Fibroblast of lung (primary cell): Measurements from ENCODE around the gene CENPP. TPM values are rescaled to one million over a fixed set of nuclear protein-coding genes. Genes with fewer than 3 reads are reported as not detected.

ENCODE experiments used
- DNase-seq, 2 donors: peaks; one replicate each; pipeline versions ENCODE4 v3.0.0 to v3.0.0-alpha.2; 2010; ENCODE audit warnings: low read depth in 2 of 2
- H2AFZ ChIP-seq: 2 replicates; pipeline ENCODE4 v1.5.1; 2012; ENCODE audit warnings: low read length, control low read depth, inconsistent platforms
- H3K27ac ChIP-seq: 2 replicates; pipeline ENCODE4 v1.5.1; 2011; ENCODE audit warnings: low read length, control low read depth; ENCODE audit not compliant: insufficient read depth
- H3K27me3 ChIP-seq: 2 replicates; pipeline ENCODE4 v1.5.1; 2011; ENCODE audit warnings: mild to moderate bottlenecking, low read length; ENCODE audit not compliant: control insufficient read depth, insufficient read depth
- H3K36me3 ChIP-seq: 2 replicates; pipeline ENCODE4 v1.5.1; 2011; ENCODE audit warnings: low read length; ENCODE audit not compliant: control insufficient read depth, insufficient read depth
- H3K4me1 ChIP-seq: 2 replicates; pipeline ENCODE4 v1.5.1; 2011; ENCODE audit warnings: low read length; ENCODE audit not compliant: control insufficient read depth, insufficient read depth; ENCODE audit errors: extremely low read depth
- H3K4me2 ChIP-seq: 2 replicates; pipeline ENCODE4 v1.5.1; 2011; ENCODE audit warnings: low read length, control low read depth; ENCODE audit not compliant: insufficient read depth; ENCODE audit errors: extremely low read depth
- H3K4me3 ChIP-seq, 4 experiments: fragments of 200-600 bp in 1 of 4; sonication (generic) in 1 of 4; replicated peaks in 1 of 4; 2 replicates each; pipeline ENCODE4 v1.5.1; 2011 to 2016; ENCODE audit warnings: low read length in 4 of 4, low read depth in 3 of 4, mild to moderate bottlenecking in 3 of 4, control low read depth in 2 of 4, inconsistent platforms in 1 of 4, mixed read lengths in 1 of 4; ENCODE audit not compliant: insufficient read depth in 1 of 4; ENCODE audit errors: control extremely low read depth in 1 of 4
- H3K79me2 ChIP-seq: 2 replicates; pipeline ENCODE4 v1.5.1; 2012; ENCODE audit warnings: mild to moderate bottlenecking, low read length, inconsistent platforms; ENCODE audit not compliant: control insufficient read depth, insufficient read depth
- H3K9ac ChIP-seq: 2 replicates; pipeline ENCODE4 v1.5.1; 2011; ENCODE audit warnings: mild to moderate bottlenecking, low read length, control low read depth; ENCODE audit not compliant: insufficient read depth
- H3K9me3 ChIP-seq: 2 replicates; pipeline ENCODE4 v1.5.1; 2012; ENCODE audit warnings: low read depth, low read length; ENCODE audit not compliant: control insufficient read depth, insufficient read depth
- H4K20me1 ChIP-seq: 2 replicates; pipeline ENCODE4 v1.5.1; 2011; ENCODE audit warnings: low read length; ENCODE audit not compliant: control insufficient read depth, insufficient read depth; ENCODE audit errors: extremely low read depth
- CTCF ChIP-seq, 2 donors: IDR thresholded peaks in 1 of 2; conservative IDR thresholded peaks in 1 of 2; 1 replicate in 1 of 2; 2 replicates in 1 of 2; pipeline ENCODE4 v1.5.1; 2011 to 2012; ENCODE audit warnings: low read length in 2 of 2, control low read depth in 1 of 2, inconsistent platforms in 1 of 2, low read depth in 1 of 2, mild to moderate bottlenecking in 1 of 2
- EZH2 ChIP-seq: IDR thresholded peaks from 2 replicates; pipeline ENCODE4 v1.5.1; 2012; ENCODE audit warnings: low read length, control low read depth, mild to moderate bottlenecking; ENCODE audit errors: missing control alignments
- polyA plus RNA-seq, 2 donors: library from polyadenylated mRNA; depleted of rRNA in 1 of 2; stranded (reverse) in 1 of 2; unstranded in 1 of 2; fragments of >200 nt; gene quantifications; 2 replicates each; pipeline ENCODE4 v1.2.1, GENCODE V29; 2011 to 2012; ENCODE audit warnings: missing spikeins in 1 of 2
- total RNA-seq: library from RNA; depleted of rRNA; stranded (reverse); fragments of >200 nt; gene quantifications from 2 replicates; pipeline ENCODE4 v1.2.1, GENCODE V29; 2014

Gene CENPP
- total and polyA plus RNA-seq, 2 donors (not counting 1 experiment from before 2014, with no cell fraction given): 1.7 to 2.4 TPM

GRCh38 chr9:92661127-92661526 lies 335.4 kb downstream of the CENPP start:
- no peak for DNase-seq
- H3K9ac ChIP-seq: no peak overlapping the region
- H3K79me2 ChIP-seq: peaks cover 56% of the 10 kb centered on the region
- no peaks in the 10 kb centered on the region for H3K9me3 ChIP-seq
- H3K27me3 ChIP-seq: no peaks in the 10 kb centered on the region
- peaks cover 2% of the 10 kb centered on the region for H3K36me3 ChIP-seq
- no peak overlapping the region for H3K4me3 ChIP-seq
- TF ChIP-seq EZH2: no peak
- H3K4me1 ChIP-seq: peaks cover 3% of the 10 kb centered on the region
- H4K20me1 ChIP-seq: no peaks in the 10 kb centered on the region
- H3K4me2 ChIP-seq: no peak overlapping the region
- no peak overlapping the region for H3K27ac ChIP-seq
- H2AFZ ChIP-seq: no peak overlapping the region

- Histone ChIP-seq H4K20me1 (no peaks in the 10 kb centered on the region), H3K9ac (no peak overlapping the region), H3K4me1 (peaks cover 3% of the 10 kb centered on the region)
Observed at GRCh38 chr9:92661743-92662142, 336.0 kb downstream of the CENPP start.

GRCh38 chr9:92663126-92663525 lies 337.4 kb downstream of the CENPP start:
- Histone ChIP-seq H3K27me3 (no peaks in the 10 kb centered on the region), H3K36me3 (peaks cover 6% of the 10 kb centered on the region), H3K79me2 (peaks cover 73% of the 10 kb centered on the region), H3K9ac (no peak overlapping the region), H4K20me1 (no peaks in the 10 kb centered on the region), H2AFZ (no peak overlapping the region), H3K4me3 (no peak overlapping the region), H3K9me3 (no peaks in the 10 kb centered on the region), H3K27ac (no peak overlapping the region), H3K4me1 (peaks cover 3% of the 10 kb centered on the region), H3K4me2 (no peak overlapping the region)
- DNase-seq: no peak
- TF ChIP-seq CTCF (conservative IDR thresholded peaks at IDR 0.05 in 1 of 2, IDR thresholded peaks at IDR 0.05 in 1 of 2; ENCODE audit: low read depth in 1 of 2, low read length in 2 of 2): no peak
- TF ChIP-seq EZH2: no peak

More at GRCh38 chr9:92661743-92662142, 336.0 kb downstream of the CENPP start:
- Histone ChIP-seq H3K27ac (no peak overlapping the region), H3K4me2 (no peak overlapping the region), H3K79me2 (peaks cover 62% of the 10 kb centered on the region), H2AFZ (no peak overlapping the region), H3K4me3 (no peak overlapping the region), H3K9me3 (no peaks in the 10 kb centered on the region), H3K36me3 (peaks cover 2% of the 10 kb centered on the region), H3K27me3 (no peaks in the 10 kb centered on the region)
- no peak for TF ChIP-seq EZH2
- TF ChIP-seq CTCF (conservative IDR thresholded peaks at IDR 0.05 in 1 of 2, IDR thresholded peaks at IDR 0.05 in 1 of 2; ENCODE audit: low read depth in 1 of 2, low read length in 2 of 2): no peak
- DNase-seq: no peak
